Measurements from ENCODE around the gene GGPS1. TPM values are rescaled to one million over a fixed set of nuclear protein-coding genes. Genes with fewer than 3 reads are reported as not detected.

Gene GGPS1
- total RNA-seq, 2 experiments from 2014 or later, result 21.9 to 30.8 TPM

DNA sequence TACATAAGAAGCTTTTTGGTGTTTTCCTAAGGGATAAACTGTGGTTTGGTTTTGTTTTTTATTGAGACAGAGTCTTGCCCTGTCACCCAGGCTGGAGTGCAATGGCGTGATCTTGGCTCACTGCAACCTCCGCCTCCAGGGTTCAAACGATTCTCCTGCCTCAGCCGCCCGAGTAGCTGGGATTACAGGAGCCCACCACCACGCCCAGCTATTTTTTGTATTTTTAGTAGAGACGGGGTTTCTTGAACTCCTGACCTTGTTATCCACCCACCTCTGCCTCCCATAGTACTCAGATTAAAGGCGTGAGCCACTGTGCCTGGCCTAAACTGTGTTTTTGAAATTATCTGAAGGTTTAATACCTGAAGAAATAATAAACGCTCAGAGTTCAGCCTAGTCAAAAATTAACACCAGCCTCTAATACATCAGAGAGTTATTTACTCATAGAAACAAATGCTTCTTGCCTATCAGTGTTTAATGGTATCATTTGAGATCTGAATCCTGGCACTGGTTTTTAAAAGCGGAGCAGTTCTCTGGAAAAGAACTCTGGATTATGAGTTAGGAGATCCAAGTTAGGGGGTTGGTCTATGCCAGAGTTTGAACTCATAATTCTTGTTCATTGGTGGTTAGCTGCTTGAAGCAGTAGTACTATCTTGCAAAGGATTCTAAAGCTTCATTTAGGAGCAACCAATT, 29.1 kb upstream of the GGPS1 start:
- Histone ChIP-seq H3K4me2 (ENCODE audit: low read length) (no peak overlapping the region), H3K36me3 (ENCODE audit: insufficient read depth, low read length) (peaks cover 14% of the 10 kb centered on the region), H2AFZ (ENCODE audit: low read length) (no peak overlapping the region), H3K79me2 (ENCODE audit: insufficient read depth, low read depth, low read length) (peaks cover 88% of the 10 kb centered on the region), H3K9me3 (ENCODE audit: low read length) (peaks cover 10% of the 10 kb centered on the region; the same call in 1 of the 2 replicates), H4K20me1 (ENCODE audit: insufficient read depth, low read length) (no peaks in the 10 kb centered on the region), H3K4me1 (ENCODE audit: insufficient read depth, low read length, poor library complexity, severe bottlenecking) (no peaks in the 10 kb centered on the region), H3K9me2 (ENCODE audit: insufficient read depth, low read length) (no peaks in the 10 kb centered on the region), H3K27ac (ENCODE audit: low read depth, low read length, poor library complexity, severe bottlenecking) (no peak overlapping the region), H3K4me3 (ENCODE audit: low read depth, low read length, poor library complexity, severe bottlenecking) (no peak overlapping the region)
- TF ChIP-seq EZH2phosphoT487 (IDR thresholded peaks at IDR 0.05; ENCODE audit: borderline replicate concordance, low read depth, low read length) (no peak), CTCF (conservative IDR thresholded peaks at IDR 0.05; ENCODE audit: low read length) (no peak)
- DNase-seq (ENCODE audit: low spot score), result no peak
- BruUV-seq (replicated peaks), result no TSS peak
- POLR2A ChIA-PET, result interaction anchor here (1.0 to 1.2 kb wide), 2 partner anchors 8 to 23 kb away, joined by 3 to 5 read pairs; no protein-coding TSS in a partner anchor
- intact Hi-C loops (cut with micrococcal nuclease; ENCODE audit: unreplicated experiment), result no loop called here
- CTCF ChIA-PET (ENCODE audit: unreplicated experiment), result no interaction called here

GRCh38 chr1:235302143-235302542, 26.2 kb upstream of the GGPS1 start:
- peaks cover 6% of the 10 kb centered on the region for H3K4me1 ChIP-seq (ENCODE audit: insufficient read depth, low read length, poor library complexity, severe bottlenecking)
- H2AFZ ChIP-seq (ENCODE audit: low read length), result no peak overlapping the region
- peaks cover 90% of the 10 kb centered on the region for H3K79me2 ChIP-seq (ENCODE audit: insufficient read depth, low read depth, low read length)
- peaks cover 35% of the 10 kb centered on the region for H3K36me3 ChIP-seq (ENCODE audit: insufficient read depth, low read length)
- ChIA-PET POLR2A (interaction anchor here (0.6 kb wide), 1 partner anchor 69 kb away, joined by 7 read pairs; no protein-coding TSS in a partner anchor), CTCF (ENCODE audit: unreplicated experiment) (interaction anchor here (0.6 kb wide), 1 partner anchor 742 kb away, joined by 3 read pairs; no protein-coding TSS in a partner anchor)
- no peak overlapping the region for H3K4me3 ChIP-seq (ENCODE audit: low read depth, low read length, poor library complexity, severe bottlenecking)
- H3K27ac ChIP-seq (ENCODE audit: low read depth, low read length, poor library complexity, severe bottlenecking), result no peak overlapping the region
- no TSS peak for BruUV-seq (replicated peaks)
- intact Hi-C loops (cut with micrococcal nuclease; ENCODE audit: unreplicated experiment), result no loop called here
- no peaks in the 10 kb centered on the region for H4K20me1 ChIP-seq (ENCODE audit: insufficient read depth, low read length)
- no peaks in the 10 kb centered on the region for H3K9me2 ChIP-seq (ENCODE audit: insufficient read depth, low read length)
- DNase-seq (ENCODE audit: low spot score), result no peak
- no peak for TF ChIP-seq CTCF (conservative IDR thresholded peaks at IDR 0.05; ENCODE audit: low read length)
- no peak for TF ChIP-seq EZH2phosphoT487 (IDR thresholded peaks at IDR 0.05; ENCODE audit: borderline replicate concordance, low read depth, low read length)
- no peak overlapping the region for H3K4me2 ChIP-seq (ENCODE audit: low read length)
- peaks cover 12% of the 10 kb centered on the region; the same call in 1 of the 2 replicates for H3K9me3 ChIP-seq (ENCODE audit: low read length)
